B cell (primary cell): ENCODE measurements around the gene TMUB2.

ENCODE experiments used
- CTCF ChIP-seq: fragments of 200-600 bp; IDR thresholded peaks from one replicate; pipeline ENCODE4 v1.8.0; 2022; ENCODE audit warnings: antibody characterized with exemption, mild to moderate bottlenecking
- EZH2 ChIP-seq: IDR thresholded peaks from 2 replicates; pipeline ENCODE4 v1.6.1; 2012; ENCODE audit warnings: borderline replicate concordance, low read depth, mild to moderate bottlenecking, moderate library complexity, low read length; ENCODE audit not compliant: insufficient read depth, poor library complexity, severe bottlenecking

GRCh38 chr17:44146375-44147346 lies 40.1 kb upstream of the TMUB2 start:
- TF ChIP-seq CTCF (no peak), EZH2 (no peak)
